ENCODE results near the gene MCC.

The MCC gene

GRCh38 chr5:113084402-113085083 lies 403.7 kb downstream of the MCC start:
- H3K27ac ChIP-seq (ENCODE audit: low read length): no peak overlapping the region
- H3K36me3 ChIP-seq (replicated peaks; ENCODE audit: insufficient read depth, low read length): peaks cover 15% of the 10 kb centered on the region
- no peaks in the 10 kb centered on the region for H4K20me1 ChIP-seq (ENCODE audit: insufficient read depth, low read length)

GRCh38 chr5:113083481-113083880 lies 404.8 kb downstream of the MCC start:
- H3K9ac ChIP-seq (ENCODE audit: low read length): no peak overlapping the region
- no peak for DNase-seq
- H3K4me1 ChIP-seq (ENCODE audit: low read length): no peaks in the 10 kb centered on the region
- peaks cover 15% of the 10 kb centered on the region for H3K36me3 ChIP-seq (replicated peaks; ENCODE audit: insufficient read depth, low read length)
- H3F3A ChIP-seq (ENCODE audit: insufficient read depth, low read length): no peaks in the 10 kb centered on the region
- H3K4me2 ChIP-seq (ENCODE audit: low read depth, low read length): no peak overlapping the region
- no peaks in the 10 kb centered on the region for H3K9me2 ChIP-seq (replicated peaks; ENCODE audit: insufficient read depth, low read length)
- no peaks in the 10 kb centered on the region for H3K9me3 ChIP-seq (replicated peaks; ENCODE audit: insufficient read depth, low read length)
- no peaks in the 10 kb centered on the region for H3K27me3 ChIP-seq (replicated peaks; ENCODE audit: insufficient read depth, low read length)
- TF ChIP-seq EZH2 (optimal IDR thresholded peaks at IDR 0.05; ENCODE audit: low read depth, low read length) (no peak), EZH2phosphoT487 (IDR thresholded peaks at IDR 0.05; ENCODE audit: low read length) (no peak), CTCF (IDR thresholded peaks at IDR 0.05; ENCODE audit: low read length) (no peak)
- H3K79me2 ChIP-seq (ENCODE audit: low read length): peaks cover 24% of the 10 kb centered on the region
- H4K20me1 ChIP-seq (ENCODE audit: insufficient read depth, low read length): no peaks in the 10 kb centered on the region
- H3K4me3 ChIP-seq (ENCODE audit: low read length): no peak overlapping the region
- H3K27ac ChIP-seq (ENCODE audit: low read length): no peak overlapping the region
- no peak overlapping the region for H2AFZ ChIP-seq (ENCODE audit: low read length)

More at GRCh38 chr5:113084402-113085083, 403.7 kb downstream of the MCC start:
- no peak overlapping the region for H3K4me2 ChIP-seq (ENCODE audit: low read depth, low read length)
- no peak for TF ChIP-seq EZH2 (optimal IDR thresholded peaks at IDR 0.05; ENCODE audit: low read depth, low read length)
- no peak for TF ChIP-seq CTCF (IDR thresholded peaks at IDR 0.05; ENCODE audit: low read length)
- no peak for TF ChIP-seq EZH2phosphoT487 (IDR thresholded peaks at IDR 0.05; ENCODE audit: low read length)
- H3K27me3 ChIP-seq (replicated peaks; ENCODE audit: insufficient read depth, low read length): no peaks in the 10 kb centered on the region
- H3K4me3 ChIP-seq (ENCODE audit: low read length): no peak overlapping the region
- no peaks in the 10 kb centered on the region for H3K4me1 ChIP-seq (ENCODE audit: low read length)
- no peaks in the 10 kb centered on the region for H3K9me2 ChIP-seq (replicated peaks; ENCODE audit: insufficient read depth, low read length)
- no peak for DNase-seq
- no peaks in the 10 kb centered on the region for H3K9me3 ChIP-seq (replicated peaks; ENCODE audit: insufficient read depth, low read length)
- H3F3A ChIP-seq (ENCODE audit: insufficient read depth, low read length): no peaks in the 10 kb centered on the region
- peaks cover 33% of the 10 kb centered on the region for H3K79me2 ChIP-seq (ENCODE audit: low read length)
- H3K9ac ChIP-seq (ENCODE audit: low read length): no peak overlapping the region
- no peak overlapping the region for H2AFZ ChIP-seq (ENCODE audit: low read length)

- TF ChIP-seq EZH2 (optimal IDR thresholded peaks at IDR 0.05; ENCODE audit: low read depth, low read length) (no peak), CTCF (IDR thresholded peaks at IDR 0.05; ENCODE audit: low read length) (no peak), EZH2phosphoT487 (IDR thresholded peaks at IDR 0.05; ENCODE audit: low read length) (no peak)
- no peak overlapping the region for H3K27ac ChIP-seq (ENCODE audit: low read length)
These were observed 405.7 kb downstream of the MCC start for GRCh38 chr5:113082547-113082905.

More at GRCh38 chr5:113082547-113082905, 405.7 kb downstream of the MCC start:
- Histone ChIP-seq H3K27me3 (replicated peaks; ENCODE audit: insufficient read depth, low read length) (no peaks in the 10 kb centered on the region), H3K9me2 (replicated peaks; ENCODE audit: insufficient read depth, low read length) (no peaks in the 10 kb centered on the region), H3K4me3 (ENCODE audit: low read length) (no peak overlapping the region), H4K20me1 (ENCODE audit: insufficient read depth, low read length) (no peaks in the 10 kb centered on the region), H3K79me2 (ENCODE audit: low read length) (peaks cover 22% of the 10 kb centered on the region), H3K36me3 (replicated peaks; ENCODE audit: insufficient read depth, low read length) (peaks cover 15% of the 10 kb centered on the region), H3K4me2 (ENCODE audit: low read depth, low read length) (no peak overlapping the region), H3K9ac (ENCODE audit: low read length) (no peak overlapping the region), H3F3A (ENCODE audit: insufficient read depth, low read length) (no peaks in the 10 kb centered on the region), H3K9me3 (replicated peaks; ENCODE audit: insufficient read depth, low read length) (no peaks in the 10 kb centered on the region), H2AFZ (ENCODE audit: low read length) (no peak overlapping the region), H3K4me1 (ENCODE audit: low read length) (no peaks in the 10 kb centered on the region)
- no peak for DNase-seq

Data from MM.1S (cell line).